NB4 (cell line): Measurements from ENCODE around the gene KPNB1.

ENCODE experiments used
- CTCF ChIP-seq: IDR thresholded peaks from one replicate; pipeline ENCODE4 v1.5.1; 2012; ENCODE audit warnings: low read depth, low read length
- MAX ChIP-seq: IDR thresholded peaks from 2 replicates; pipeline ENCODE4 v1.6.1; 2011; ENCODE audit warnings: low read depth, low read length
- MYC ChIP-seq: IDR thresholded peaks from 2 replicates; pipeline ENCODE4 v1.6.1; 2011; ENCODE audit warnings: low read depth, low read length
- POLR2A ChIP-seq: IDR thresholded peaks from 2 replicates; pipeline ENCODE4 v1.6.1; 2011; ENCODE audit warnings: mild to moderate bottlenecking; ENCODE audit not compliant: insufficient read length; ENCODE audit errors: extremely low read depth

DNA sequence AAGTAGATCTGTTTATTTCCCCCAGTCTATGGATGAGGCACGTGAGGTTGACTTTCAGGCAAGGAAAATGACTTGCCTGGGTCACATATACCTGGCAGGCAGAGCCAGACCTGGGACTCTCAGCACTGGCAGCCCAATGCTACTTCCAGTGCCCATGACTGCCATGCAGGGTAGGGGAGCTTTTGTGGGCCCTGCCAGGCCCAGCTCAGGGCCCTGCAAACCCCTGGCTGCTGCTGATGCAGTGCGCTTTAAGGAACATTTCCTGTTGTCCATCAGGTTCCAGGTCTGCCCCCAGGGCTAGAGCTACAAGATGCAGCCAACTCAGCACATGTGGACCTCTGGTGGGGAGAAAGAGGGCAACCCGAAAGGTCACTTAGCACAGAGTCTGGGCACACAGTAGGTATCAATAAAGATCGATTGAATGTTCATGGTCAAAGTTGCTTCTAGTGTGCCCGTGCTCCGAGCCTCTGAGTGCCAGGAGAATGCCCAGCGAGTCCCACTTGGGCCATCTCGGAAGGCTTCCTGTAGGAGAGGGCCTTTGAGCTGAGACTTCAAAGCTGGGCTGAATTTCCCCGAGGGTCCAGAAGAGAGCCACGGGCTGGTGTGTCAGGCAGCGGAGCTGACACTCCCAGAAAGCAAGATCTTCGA is 82.8 kb downstream of the KPNB1 start:
- TF ChIP-seq CTCF, result no peak
- TF ChIP-seq POLR2A, result no peak
- TF ChIP-seq MAX, result no peak
- no peak for TF ChIP-seq MYC
